Measurements from ENCODE around the gene KRTAP10-6.
"Not testable (repeated sequence)": the region's sequence is repeated elsewhere in the genome, so short reads cannot be mapped to it uniquely, and the experiment has no call there.

The KRTAP10-6 gene

DNA sequence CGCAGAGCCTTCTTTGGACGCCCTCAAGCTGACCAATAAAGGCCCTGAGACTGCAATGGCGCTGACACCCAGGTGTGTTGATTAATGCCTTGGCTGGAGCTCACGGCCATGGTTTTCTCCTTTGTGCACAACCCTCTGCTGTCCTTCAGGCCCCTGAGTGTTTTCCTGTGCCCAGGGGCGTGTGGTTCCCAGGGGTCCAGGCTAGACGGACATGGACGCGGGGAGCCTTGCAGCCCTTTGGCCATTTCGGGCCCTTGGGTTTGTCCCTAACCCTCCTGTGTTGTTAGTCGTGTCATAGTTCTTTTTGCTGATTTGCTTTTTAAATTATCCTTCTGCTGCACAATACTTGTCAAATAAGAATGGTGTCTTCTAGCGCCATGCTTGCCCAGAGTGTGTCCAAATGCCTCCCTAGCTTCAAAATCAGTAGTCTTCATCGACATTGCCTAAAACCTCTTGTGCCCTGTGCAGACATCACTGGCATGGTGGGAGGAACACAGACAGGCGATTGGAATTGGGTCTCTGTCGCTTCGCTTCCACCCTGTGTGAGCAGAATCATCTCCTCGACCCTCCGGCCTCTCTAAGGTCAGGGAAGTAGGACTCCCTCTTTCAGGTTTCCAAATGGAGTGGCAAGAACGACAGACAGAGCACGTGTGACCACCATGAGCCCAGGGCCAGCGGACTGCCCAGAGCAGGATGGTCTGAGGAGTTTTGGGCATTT, 16.8 kb downstream of the KRTAP10-6 start:
- DNase-seq = no peak

DNA sequence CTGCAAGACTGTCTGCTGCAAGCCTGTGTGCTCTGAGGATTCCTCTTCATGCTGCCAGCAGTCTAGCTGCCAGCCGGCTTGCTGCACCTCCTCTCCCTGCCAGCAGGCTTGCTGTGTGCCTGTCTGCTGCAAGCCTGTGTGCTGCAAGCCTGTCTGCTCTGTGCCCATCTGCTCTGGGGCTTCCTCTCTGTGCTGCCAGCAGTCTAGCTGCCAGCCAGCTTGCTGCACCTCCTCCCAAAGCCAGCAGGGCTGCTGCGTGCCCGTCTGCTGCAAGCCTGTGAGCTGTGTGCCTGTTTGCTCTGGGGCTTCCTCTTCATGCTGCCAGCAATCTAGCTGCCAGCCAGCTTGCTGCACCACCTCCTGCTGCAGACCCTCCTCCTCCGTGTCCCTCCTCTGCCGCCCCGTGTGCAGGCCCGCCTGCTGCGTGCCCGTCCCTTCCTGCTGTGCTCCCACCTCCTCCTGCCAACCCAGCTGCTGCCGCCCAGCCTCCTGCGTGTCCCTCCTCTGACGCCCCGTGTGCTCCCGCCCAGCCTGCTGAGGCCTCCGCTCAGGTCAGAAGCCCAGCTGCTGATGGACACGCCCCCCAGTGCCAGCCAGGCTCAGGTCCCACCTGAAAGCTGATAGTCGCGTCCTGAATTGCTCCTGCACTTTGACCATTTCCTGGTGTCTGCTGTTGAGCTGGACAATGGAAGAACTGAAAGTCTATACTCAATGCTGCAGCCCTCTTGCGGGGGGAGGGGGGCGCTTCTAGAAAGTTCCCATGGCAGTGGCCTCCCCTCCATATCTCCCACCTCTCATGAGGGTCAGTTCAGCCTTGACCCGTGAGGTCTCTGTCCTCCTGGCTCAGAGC, 17.6 kb downstream of the KRTAP10-6 start:
- no peak for DNase-seq

DNA sequence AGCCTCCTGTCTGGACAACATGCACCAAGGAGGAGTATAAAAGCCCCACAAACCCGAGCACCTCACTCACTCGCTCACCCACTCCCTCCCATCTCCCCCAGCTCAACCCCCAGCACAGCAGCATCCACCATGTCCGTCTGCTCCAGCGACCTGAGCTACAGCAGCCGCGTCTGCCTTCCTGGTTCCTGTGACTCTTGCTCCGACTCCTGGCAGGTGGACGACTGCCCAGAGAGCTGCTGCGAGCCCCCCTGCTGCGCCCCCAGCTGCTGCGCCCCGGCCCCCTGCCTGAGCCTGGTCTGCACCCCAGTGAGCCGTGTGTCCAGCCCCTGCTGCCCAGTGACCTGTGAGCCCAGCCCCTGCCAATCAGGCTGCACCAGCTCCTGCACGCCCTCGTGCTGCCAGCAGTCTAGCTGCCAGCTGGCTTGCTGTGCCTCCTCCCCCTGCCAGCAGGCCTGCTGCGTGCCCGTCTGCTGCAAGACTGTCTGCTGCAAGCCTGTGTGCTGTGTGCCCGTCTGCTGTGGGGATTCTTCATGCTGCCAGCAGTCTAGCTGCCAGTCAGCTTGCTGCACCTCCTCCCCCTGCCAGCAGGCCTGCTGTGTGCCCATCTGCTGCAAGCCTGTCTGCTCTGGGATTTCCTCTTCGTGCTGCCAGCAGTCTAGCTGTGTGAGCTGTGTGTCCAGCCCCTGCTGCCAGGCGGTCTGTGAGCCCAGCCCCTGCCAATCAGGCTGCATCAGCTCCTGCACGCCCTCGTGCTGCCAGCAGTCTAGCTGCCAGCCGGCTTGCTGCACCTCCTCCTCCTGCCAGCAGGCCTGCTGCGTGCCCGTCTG, 18.5 kb downstream of the KRTAP10-6 start, which contains the start of gene KRTAP10-4:
KRTAP10-4 (plus strand) TSS at position 100 of the 827 bp plus-strand sequence; CDS start at position 130, 30 bp downstream.
- not testable (repeated sequence) for DNase-seq

DNA sequence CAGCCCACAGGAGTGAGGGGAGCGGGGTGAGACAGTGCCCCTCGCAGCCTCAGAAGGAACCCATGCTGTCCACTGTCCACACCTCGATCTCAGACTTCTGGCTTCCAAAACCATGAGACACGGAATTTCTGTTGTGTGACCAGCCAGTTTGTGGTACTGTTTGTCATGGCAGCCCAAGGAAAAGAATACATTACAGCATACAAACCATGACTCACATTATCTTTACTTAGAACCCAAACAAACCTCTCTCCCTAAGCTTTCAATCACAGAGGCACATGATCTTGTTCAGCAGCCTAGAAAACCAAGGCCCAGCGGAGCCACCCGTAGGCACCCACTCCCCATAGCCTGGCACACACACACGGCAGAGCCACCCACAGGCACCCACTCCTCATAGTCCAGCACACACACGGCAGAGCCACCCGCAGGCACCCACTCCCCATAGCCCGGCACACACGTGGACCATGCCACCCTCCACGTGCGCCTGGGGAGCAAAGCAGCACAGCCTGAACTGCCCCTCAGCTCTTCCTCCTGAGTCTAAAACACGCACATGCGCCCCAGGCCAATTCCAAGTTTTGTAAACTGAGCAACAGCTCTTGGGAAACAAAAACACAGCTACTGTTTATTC, 19.2 kb downstream of the KRTAP10-6 start:
- DNase-seq = no peak

DNA sequence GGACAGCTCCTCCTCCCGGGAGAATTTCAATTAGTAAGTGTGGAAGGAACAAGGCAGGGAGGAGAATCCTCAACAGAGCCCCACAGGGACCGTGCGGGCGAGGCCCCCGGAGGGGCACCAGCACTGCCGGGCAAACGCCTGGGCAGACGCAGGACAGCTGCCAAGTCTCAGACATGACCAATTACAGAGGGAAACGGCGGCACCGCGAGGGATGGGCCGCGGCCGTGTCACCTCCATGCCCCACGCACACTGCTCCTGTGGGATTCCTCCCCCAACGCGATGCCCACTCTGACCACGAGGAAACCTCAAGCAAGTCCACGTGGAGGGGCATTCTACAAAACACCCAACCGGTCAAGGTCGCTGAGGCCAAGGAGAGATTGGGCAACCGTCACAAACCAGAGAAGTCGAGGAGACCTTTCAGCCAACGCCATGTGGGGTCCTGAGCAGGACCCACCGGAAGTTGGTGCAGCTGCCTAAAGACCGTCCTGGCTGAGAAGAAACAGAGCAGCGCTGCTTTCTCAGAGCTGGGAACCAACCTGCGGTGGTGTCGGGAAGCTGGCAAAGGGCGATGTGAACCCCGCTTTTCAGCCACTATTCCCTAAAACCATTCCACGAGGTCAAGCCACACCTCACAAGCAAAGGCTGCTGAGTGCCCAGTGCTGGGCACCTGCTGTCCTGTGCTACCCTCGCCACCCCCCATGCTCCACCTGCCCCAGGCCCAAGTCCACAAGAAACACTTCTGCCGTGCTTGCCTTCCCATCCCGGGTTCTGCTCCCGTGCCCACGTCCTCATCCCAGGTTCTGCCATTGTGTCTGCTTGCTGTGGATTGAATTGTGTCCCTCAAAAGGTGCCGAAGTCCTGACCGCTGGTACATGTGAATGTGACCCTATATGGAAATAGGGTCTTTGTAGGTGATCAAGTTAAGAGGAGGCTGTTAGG, 20.2 kb downstream of the KRTAP10-6 start:
- no peak for DNase-seq

DNA sequence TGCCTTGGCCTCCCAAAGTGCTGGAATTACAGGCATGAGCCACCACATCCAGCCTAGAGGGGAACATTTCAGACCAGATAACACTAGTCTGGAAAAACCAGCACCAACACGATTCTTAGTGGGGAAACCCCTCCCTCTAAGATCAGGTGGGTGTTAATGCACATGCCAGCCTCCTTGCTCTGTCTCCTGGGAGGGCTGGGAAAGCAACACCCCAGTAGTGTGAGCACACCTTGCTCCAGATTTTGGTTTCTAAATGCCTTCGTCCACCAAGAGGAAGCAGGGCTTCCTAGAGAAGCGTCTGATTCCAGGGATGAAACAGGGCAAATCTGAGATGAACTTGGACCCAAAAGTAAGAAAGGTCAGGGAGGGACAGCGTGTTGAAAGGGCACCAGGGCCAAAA, 21.0 kb downstream of the KRTAP10-6 start:
- DNase-seq = no peak

DNA sequence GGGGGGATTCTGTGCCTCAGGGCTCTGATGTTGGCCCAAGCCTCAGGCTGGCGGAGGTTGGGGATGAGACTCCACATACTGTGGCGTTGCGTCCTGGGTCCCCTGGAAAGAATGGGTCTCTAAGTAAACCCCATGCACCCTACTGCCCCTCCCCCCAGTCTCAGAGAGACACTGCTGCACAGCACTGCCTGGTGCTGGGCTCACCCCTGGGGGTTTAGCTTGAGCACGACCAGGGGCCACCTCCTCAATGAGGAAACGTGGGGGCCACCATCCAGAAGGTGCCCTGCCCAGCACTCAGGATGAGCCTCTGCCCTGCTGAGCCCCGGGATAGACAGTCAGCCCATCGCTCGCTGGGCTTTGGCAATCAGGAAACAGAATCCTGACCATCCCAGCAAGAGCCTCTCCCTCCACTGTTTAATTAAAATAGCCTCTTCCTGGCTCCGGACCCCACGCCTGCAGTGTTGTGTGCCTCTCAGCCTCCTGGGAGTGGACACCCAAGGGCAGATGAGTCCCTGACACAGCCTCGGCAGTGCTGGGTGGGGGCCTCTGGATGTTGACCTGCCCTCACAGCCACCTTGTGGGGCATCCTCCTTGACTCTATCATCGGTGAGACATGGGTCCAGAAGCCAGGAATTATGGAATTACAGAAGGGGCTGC, 22.3 kb downstream of the KRTAP10-6 start:
- DNase-seq = no peak

DNA sequence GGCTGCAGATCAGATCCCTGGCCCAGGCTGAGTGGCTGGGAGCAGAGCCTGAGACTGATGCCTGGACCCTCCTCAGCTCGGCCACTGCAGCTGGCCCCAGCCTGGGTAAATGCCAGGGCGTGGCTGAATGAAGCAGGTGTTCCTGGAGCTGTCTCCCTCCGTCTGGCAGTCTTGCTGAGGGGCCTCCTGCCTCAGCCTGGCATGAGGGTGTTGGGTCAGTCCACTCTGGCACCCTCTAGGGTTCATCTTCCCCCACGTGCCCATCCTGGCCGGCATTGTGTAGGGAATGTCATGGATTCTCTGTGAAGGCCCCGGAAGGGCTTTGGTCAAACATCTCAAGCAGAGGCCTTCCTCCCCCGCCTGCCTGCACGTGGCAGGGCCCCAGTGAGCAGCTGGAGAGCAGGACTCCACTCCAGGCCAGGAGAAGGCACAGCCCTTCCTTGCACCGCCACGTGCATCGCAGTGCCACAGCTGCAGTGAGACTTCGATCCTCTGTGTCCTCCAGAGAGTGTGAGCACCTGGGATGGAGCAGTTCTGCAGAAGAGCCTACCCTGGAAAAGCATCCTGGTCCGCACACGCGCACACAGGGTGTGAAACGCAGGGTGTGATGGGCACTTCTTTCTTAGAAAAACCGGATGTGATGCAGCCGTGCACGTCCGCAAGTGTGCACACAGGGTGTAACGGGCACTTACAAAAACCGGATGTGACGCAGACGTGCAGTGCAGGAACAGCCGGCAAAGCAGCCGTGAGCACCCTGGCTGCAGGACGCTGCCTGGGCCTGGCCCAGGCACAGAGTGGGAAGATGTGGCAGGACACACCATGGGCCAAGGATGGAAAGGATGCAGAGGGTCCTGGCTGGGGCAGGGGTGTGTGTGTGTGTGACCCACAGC, 23.4 kb downstream of the KRTAP10-6 start:
- DNase-seq = no peak

DNA sequence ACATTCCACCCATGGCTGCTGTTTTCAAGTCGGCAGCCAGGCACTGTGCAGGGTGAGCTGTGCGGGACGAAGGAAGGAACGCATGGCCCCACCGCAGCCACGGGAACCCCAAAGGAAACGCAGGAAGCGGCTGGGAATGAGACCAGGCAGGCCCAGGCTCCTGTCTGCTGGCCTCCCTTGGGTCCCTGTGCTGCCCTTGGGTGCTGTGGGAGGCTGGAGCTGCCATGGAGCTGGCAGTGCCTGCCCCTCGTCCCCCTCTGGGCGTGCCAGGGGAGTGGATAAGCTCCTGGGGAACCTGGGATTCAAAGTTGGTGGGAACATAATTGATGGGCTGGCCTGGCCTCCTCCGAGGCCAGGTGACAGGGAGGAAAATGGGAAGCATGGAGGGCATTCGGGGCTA, 24.0 kb downstream of the KRTAP10-6 start:
- no peak for DNase-seq

DNA sequence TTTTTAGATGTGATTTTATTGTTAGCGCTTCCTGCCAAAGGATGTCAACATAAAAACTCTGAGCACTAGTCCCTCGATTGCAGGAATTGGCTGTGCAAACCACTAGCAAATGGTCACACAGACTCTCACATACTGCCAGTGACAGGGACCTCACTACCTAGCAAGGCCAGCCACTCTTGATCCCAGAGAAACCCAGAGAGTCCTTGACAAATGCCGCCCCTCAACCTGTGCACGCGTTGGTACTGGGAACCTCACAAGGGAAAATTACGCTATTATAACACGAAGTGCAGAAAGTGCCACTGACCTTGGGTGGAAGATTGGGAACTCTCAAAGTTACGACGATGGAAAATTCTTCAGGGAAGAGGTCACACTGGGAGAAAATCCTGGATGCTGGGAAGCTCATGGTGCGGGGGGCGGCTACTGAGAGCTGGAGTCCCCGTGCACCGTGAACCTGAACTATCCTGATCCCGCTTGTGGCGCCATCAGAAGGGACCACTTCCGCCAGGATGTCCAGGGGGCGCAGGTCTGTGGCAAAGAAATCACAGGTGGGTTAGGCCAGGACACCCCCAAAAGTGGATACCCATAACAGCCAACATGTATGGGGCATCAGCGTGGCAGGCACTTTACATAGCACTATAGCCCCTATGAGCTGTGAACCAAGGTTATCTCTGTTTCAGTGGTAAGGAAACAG, 24.7 kb downstream of the KRTAP10-6 start:
- DNase-seq = no peak

DNA sequence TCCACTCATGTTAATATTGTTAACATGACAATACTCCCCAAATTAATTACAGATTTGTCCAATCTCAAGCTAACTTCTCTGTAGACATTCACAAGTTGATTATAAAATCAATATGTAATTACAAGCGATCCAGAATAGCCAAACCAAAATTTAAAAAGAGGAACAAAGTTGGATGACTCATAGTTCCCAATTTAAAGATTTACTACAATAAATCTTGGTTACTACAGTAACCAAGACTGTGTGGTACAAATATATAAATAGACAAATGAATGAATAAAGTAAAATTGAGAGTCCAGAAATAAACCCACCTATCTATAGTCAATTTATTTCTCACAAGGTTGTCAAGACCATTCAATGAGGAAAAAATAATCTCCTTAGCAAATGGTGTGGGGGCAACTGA, 25.9 kb downstream of the KRTAP10-6 start:
- DNase-seq = no peak

DNA sequence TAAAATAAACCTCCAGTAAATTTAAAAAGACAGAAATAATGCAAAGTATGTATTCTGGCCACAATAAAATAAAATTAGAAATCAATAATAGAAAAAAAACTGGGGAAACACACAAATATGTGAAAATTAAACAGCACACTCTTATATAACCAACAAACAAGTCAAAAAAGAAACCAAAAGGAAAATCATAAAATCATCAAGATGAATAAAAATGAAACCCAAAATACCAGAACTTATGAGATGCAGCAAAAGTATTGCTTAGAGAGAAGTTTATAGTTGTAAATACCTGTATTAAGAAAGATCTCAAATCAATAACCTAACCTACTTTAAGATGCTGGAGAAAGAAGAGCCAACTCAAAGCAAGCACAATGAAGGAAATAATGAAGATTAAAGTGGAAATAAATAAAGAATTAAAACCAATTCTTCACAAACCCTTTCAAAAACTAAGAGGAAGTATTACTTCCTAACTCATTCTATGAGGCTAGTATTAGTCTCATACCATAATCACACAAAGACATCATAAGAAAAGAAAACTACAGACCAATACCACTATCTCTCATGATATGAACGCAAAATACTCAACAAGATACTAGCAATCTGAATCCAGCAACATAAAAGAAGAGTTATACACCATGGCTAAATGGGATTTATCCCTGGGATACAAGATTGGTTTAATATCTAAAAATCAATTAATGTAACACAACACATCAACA, 27.3 kb downstream of the KRTAP10-6 start:
- no peak for DNase-seq

DNA sequence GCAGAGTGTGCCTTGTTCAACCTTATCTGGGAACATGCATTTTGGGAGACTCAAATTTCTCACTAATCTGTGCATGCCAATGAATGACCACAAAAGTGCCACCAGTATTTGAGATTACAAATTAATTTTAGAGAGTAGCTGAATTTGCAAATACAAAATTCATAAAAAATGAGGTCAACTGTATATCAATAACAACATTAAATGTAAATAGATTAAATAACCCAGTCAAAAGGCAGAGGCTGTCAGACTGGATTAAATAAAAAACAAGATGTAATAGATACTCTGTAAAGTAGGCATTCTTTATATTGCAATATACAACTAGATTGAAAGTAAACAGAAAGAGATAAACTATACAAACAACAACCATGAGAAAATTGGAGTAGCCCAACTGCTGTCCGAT, 28.2 kb downstream of the KRTAP10-6 start:
- DNase-seq = no peak

DNA sequence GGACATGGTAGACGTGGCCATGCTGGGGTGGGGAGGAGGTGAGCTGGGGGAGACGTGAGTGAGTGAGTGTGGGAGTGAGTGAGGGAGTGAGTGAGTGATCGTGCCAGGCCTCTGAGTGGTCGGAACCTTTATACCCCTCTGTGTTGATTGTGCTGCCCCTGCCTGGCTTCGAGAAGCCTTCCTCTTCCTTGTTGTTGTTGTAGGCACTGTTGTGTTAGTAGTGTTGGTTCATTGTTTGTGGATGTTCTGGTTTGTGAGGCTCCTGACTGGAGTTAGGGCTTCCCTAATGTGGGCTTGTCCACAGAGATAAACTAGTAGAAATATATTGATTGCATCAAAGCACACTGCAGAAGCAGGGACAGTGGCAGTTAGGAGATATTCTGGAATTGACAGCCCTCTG, 33.6 kb downstream of the KRTAP10-6 start, which contains the start of gene KRTAP10-3:
KRTAP10-3 (minus strand) TSS at position 101 of the 400 bp plus-strand sequence; CDS start at position 21, 80 bp downstream.
- DNase-seq = no peak

DNA sequence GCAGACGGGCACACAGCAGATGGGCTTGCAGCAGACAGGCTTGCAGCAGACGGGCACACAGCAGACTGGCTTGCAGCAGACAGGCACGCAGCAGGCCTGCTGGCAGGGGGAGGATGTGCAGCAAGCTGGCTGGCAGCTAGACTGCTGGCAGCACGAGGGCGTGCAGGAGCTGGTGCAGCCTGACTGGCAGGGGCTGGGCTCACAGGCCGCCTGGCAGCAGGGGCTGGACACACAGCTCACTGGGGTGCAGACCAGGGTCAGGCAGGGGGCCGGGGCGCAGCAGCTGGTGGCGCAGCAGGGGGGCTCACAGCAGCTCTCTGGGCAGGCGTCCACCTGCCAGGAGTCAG, 34.0 kb downstream of the KRTAP10-6 start:
- DNase-seq = not testable (repeated sequence)

DNA sequence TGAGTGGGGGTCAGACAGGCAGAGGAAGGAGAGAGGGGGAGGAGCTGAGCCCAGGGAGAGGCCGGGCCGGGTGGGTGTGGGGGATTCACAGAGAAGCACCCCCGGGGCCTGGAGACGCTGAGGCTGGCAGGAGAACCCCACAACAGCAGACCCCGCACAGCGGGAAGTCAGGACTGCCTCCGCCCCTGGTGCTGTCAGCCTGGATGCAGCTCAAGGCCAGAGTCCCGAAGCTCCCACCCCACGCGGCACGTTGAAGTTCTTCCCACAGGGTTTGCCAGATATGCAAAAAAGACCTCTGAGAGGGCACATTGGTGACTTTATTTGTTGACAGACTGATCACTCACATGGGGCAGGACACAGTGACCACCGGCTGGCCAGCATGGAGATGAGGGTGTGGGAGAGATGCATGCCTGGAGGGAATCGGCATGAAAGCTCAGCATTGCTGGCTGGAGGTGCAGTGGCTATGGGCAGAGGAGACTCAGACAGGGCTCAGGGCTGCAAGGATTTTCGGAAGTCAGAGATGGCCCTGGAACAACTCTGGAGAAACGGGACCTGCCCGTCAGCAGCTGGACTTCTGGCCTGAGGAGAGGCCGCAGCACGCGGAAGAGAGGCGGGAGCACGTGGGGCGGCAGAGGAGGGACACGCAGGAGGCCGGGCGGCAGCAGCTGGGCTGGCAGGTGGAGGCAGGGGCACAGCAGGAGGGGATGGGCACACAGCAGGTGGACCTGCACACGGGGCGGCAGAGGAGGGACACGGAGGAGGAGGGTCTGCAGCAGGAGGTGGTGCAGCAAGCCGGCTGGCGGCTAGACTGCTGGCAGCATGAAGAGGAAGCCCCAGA, 34.6 kb downstream of the KRTAP10-6 start:
- DNase-seq = no peak

DNA sequence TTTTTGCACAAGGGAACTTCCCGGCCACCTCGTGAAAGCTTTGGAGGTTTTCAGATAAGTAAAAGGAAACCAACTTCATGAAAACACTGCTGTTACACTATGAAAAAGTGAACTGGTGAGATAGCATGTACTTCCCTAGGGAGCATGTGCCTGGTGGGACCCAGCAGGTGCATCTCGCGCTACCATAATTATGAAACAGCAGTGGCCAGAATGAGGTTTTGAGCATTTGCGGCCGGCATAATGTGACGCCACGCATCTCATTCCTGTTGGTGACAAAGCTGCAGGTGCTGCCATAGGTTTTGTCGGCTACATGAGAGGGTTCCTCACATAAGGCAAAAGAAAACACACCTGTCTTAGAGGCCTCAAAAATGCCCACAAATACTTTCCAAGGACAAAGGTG, 35.4 kb downstream of the KRTAP10-6 start:
- DNase-seq = no peak
